Fibroblast of skin of right biceps (primary cell): ENCODE results near the gene ABLIM2.

Experiments used
- DNase-seq: peaks from one replicate; pipeline ENCODE4 v3.0.0-alpha.2; 2013

ABLIM2 gene

DNA sequence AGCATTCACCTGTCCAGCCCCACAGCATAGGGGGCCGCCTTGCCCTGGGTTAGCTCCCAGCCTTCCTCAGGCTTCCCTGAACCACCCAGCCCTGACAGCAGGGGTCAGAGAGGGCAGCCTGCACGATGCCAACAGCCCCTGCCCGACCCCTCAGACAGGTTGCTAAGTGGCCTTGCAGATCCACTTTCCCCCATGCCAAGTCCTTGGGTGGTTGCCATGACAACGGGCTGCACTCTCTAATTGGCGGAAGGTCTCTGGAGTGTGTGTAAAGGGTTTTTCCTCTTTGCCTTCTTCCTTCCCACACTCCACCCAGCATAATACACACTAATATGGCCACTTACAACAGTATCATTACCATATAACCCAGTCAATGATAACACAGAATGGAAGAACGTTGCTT, 119.3 kb downstream of the ABLIM2 start:
- no peak for DNase-seq

DNA sequence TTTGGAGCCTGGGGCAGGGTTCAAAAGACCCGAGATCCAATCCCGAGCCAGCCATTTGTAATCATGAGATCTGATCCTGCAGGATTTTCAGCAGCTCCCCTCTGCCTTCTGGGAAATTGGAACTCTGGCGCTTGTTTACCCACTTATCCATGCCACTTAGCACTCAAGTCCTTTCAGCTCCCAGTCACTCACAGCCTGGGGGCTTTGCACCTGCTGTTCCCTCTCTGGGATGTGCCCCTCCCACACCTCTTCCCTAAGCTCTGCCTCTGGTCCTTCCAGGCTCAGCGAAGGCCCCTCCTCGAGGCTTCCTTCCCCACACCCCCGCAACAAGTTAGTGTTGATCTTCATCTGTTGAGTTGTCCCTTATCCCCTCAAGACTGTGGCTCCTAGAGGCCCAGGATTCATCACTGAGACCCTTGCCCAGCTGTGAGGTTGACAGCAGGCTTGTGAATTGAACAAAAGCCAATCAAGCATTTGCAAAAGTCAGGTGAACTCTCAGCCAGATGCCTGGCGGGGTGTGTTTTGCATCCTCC, 119.8 kb downstream of the ABLIM2 start:
- DNase-seq: no peak

DNA sequence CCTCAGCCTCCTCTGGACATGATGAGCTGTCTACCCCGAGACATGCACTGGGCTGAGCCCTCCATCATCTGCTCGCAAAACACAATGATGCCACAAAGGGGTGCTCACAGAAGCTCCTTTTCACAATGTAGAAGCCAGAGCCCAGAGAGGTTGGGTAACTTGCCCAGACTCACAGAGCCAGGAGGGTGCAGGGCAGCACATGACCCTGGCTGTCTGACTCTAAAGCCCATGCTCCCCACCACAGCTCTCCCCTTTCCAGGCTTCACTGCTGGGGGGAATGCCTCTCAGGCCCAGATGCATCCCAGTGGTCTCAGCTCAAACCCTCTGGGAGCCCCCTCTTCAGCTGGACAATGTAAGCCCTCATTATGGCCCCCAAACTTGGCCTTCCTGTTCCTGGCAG, 120.5 kb downstream of the ABLIM2 start:
- DNase-seq: no peak

DNA sequence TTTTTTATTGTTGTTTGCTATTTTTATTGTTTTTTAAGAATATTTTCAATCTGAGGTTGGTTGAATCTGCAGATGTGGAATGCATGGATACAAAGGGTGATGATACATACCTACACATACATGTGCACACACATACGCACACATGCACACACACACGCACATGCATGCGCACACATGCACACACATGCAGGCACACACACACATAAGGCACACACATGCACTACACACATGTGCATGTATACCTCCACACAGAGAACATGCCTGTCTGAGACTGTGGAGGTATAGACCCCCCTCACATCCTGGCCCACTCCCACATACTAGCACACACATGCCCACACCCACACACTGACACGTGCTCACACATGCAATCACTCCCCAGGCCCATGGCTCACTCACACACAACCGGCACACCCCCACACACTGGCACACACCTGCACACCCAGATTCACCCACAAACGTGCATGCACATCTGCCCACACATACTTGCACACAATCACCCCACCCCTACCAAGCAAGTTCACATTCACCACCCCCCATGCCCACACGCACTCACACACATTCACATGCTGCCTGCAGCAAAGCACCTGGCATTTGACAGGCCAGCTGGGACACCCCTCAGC, 121.4 kb downstream of the ABLIM2 start:
- DNase-seq: no peak

DNA sequence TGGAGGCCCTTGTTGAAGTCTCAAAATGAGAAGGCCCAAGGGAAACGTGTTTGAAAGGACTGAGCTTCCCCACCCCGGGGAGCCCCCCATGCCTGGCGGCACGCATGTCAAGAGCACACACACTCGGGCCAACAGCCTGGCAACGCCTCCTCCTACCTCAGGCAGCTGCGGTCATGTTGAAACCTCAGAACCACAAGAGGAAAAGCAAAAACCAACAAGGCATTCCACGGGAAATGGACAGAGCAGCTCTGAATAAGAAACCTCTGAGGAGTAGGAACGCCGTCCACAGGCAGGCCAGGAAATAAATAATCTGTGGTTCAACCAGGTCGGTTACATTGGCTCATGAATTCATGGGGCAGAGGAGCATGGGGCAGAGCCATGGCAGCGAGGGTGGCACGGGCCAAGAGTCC, 123.2 kb downstream of the ABLIM2 start:
- peak; percentile 31 for DNase-seq

DNA sequence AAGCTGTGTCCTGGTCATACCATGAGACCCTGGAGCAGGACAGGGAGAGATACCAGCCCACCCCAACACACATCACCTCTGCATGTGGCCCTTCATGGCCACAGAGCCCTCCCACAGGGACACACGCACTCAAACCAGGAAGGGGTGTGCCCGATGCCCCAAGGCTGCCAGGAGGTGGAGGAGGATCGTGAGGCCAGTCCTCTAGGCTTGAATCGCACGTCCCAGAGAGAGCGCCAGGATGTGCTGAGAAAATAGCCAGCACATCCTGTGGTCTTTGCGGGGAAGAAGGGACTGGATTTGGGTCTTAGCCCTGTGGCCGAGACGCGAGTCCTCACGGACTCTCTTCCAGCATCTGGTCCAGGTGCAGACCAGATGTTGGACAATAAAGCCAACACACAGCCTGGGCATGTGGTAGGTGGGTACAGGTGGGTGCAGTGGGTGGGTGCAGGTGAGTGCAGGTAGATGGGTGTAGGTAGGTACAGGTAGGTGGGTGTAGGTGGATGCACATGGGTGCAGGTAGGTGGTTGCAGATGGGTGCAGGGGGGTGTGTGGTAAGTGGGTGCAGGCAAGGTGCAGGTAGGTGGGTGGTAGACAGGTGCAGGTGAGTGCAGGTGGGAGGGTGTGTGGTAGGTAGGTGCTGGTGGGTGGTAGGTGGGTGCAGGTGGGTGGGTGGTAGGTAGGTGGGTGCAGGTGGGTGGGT, 124.6 kb downstream of the ABLIM2 start:
- no peak for DNase-seq

DNA sequence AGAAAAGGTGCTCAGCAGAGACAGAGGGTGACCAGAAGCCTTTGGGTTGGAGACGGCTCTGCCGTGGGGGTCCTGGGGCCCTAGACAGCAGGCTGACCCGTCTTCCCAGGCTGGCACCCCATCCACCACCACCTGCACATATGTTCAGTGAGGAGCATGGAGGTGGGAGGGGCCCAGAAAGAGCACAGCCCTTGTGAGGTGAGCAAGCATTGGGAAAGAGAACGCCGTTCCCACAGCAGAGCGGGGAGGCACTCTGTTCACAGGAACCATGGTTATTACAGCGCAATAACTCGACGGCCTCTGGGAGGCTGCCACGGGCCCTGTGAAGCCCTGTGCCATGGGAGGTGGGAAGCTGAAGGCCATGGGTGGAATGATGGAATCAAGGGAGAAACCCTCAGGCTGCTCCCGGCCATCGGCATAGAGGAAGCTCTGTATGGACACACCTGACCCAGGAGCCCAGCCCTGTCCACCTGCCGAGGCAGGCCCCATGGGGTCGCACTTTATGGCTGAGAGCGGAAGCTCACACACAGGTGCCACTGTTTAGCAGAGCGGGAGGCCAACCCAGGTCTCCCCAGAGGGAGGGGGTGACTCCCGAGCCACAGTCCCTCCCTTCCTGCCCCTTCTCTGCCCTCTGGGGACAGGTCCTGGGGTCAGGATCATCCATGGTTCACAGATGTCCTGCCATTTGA, 125.4 kb downstream of the ABLIM2 start:
- no peak for DNase-seq

DNA sequence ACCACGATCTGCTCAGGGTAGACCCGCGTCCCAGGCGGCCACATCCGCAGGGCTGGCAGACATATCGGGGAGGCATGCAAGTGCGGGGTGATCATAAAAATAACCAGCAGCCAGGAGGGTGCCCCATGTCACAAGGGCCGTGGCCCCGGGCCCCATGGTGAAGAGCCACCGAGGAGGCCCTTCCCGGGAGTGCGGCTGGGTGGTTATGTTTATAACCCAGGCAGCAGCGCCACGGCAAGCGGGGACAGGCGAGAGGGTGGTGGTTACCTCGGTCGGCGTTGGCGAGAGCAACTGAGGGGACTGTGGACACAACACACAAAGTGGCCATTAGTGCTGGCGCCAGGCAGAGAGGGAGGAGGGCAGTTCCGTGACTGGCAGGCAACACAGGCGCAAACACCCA, 126.2 kb downstream of the ABLIM2 start:
- DNase-seq: no peak

DNA sequence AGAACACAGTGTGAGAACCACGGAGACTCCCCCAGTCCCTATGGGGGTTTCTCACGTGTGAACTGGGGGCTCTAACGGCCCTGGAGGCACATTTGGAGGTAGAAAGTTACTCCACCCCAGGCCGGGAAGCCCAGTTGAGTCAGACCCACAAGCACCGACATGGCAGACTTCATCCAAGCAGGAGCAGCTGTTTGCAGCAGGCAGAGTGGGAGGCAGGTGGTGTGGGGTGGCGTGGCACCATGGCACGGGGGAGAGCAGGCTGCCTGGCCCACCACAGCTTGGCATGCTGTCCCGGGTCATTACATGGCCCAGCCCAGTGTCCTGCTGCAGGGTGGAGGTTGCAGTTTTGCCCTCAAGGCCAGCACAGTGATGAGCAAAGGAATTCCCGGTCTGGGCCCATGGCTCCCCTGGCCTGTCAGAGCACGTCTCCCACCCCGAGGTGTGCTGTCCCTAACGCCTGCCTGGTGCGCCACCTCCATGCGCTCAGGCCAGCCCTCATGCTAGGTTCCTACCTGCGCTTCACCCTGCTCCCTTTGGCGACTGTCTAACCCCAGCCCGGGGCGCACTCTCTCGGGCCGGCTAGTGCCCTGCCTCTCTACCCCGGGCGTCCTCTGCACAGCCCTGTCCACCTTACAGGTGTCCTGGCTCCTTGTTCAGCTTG, 128.4 kb downstream of the ABLIM2 start:
- DNase-seq: no peak

DNA sequence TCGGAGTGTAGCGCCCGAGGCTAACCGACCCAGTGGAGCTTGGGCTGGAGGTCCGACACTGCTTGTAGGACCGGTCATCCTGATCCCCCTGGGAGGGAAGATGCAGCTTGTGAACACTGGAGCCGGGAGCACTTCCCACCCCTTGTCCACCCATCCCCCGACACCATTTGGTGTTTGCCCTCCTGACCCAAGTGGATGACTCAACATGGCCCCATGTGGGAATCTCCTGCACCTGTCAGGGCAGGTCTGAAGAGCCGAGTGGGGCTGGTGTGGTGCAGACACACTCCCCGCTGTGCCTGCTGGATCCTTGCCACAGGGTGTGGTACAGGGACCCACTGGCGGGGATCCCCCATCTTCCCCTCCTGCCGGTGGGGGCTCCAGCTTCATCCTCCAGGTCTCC, 128.9 kb downstream of the ABLIM2 start:
- no peak for DNase-seq

DNA sequence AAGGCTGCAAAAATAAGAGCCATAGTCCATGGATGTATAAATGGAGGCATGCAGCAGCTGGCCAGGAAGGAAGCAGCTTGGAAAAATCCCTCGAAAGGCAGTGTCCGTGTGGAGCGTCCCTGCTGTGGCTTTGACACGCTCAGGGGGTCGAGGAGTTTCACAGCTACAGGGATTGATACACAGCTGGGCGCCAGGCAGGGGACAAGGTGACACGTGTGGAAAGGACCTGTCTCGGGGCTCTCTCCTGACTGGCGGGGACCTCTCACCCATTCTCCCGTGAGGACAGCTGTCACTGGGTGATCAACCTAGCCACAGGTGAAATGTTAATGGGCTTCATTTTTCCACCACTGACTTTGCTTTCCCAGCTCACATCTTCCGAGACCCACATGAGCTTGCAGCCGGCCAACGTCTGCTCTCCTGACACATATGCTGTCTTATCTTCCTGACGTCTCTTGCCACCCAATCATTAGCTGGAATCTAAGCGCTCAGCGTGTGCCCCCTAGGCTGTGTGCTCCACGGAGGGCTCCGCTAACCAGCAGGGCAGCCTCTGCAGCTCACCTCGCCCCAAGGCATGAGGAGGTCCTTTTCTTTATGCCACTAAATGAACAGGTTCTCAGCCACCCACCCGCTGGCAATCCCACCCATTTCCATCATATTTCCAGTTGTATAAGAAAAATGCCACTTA, 129.6 kb downstream of the ABLIM2 start:
- DNase-seq: no peak

DNA sequence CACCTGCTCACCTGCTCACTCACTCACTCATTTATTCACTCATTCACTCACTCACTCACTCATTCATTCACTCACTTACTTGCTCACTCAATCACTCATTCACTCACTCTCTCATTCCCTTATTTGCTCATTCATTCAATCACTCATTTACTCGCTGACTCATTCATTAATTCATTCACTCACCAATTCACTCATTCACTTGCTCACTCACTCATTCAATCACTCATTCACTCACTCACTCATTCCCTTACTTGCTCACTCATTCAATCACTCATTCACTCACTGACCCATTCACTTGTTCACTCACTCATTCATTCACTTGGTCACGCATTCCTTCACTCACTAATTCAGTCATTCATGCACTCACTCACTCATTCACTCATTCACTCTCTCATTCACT, 130.2 kb downstream of the ABLIM2 start:
- no peak for DNase-seq

DNA sequence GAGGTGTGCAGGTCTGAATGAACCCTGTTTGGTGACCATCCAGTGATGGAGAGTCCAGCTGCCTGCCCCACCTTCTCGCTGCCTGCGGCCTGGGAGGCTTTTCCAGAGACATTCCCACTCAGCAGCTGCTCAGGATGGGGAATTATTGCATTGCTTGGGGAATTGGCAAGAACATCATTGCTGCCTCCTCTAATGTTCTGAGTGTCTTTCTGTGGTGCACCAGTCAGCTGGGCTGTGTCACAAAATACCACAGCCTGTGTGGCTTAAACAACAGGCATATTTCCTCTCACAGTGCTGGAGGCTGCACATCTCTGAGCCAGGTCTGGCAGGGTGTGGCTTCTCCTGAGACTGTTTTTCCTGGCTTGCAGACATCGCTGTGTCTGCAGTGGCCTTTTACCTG, 132.2 kb downstream of the ABLIM2 start:
- no peak for DNase-seq

DNA sequence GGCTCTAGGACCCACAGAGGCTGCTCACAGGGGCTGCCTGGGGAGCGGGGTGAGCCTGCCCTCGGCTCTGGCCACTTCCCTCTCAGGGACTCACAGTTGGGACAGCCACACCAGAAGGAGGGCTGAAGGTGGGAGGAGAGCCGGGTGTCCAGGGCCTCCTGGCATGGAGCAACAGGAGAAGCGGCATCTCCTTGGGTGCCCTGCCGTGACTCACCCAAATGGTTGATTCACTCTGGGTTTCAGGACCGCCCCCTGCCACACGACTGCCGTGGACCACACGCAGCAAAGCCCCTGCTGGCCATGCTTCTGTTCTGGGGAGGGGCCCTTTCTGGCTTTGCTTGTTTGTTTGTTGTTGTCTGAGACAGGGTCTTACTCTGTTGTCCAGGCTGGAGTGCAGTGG, 132.9 kb downstream of the ABLIM2 start:
- no peak for DNase-seq

DNA sequence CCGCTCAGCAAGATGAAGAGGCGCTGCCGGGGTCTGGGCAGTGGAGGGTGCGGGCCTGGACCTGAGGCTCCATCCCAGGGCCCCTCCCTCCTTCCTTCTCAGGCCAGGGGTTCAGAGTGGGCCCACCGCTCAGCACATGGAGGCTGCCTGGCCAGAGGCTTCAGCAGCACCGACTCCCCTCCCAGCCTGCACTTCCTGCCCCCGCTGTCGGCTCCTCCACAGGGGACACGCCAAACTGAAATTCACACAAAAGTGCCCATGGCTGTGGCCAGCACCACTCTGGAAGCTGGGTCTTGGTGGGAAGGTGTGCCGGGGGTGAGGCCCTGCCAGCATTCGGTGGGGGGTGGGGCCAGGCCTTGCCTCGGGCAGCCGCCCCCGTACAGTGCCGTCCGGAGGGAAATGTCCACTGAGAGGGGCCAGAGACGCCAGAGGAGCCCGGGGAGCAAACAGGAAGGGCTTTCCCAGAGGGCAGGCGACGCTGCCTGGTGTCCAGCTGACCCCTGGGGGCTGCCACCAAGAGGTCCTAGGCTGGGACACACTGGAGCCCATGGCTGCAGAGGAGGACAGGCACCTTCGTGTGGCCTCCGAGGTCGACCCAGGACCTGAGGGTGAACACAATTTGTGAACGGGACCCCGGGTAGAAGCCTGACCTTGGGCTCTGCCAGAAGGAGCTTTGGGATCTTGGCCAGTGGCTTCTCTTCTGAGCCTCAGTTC, 134.4 kb downstream of the ABLIM2 start:
- no peak for DNase-seq

DNA sequence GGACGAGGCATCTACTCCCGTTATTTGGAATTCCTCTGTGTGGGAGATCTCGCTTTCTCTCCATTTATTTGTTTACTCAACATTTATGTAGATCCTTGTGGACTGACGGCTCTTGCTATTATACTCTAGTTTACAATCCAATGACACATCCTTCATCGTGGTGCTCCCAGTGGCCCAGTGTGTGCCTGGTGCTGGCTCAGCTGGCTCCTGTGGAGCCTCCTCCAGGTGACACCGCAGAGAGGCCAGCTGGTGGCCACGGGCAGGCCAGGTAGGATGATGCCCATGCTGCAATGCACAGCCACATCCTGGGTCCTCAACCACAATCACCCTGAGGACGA, 134.9 kb downstream of the ABLIM2 start:
- DNase-seq: no peak

DNA sequence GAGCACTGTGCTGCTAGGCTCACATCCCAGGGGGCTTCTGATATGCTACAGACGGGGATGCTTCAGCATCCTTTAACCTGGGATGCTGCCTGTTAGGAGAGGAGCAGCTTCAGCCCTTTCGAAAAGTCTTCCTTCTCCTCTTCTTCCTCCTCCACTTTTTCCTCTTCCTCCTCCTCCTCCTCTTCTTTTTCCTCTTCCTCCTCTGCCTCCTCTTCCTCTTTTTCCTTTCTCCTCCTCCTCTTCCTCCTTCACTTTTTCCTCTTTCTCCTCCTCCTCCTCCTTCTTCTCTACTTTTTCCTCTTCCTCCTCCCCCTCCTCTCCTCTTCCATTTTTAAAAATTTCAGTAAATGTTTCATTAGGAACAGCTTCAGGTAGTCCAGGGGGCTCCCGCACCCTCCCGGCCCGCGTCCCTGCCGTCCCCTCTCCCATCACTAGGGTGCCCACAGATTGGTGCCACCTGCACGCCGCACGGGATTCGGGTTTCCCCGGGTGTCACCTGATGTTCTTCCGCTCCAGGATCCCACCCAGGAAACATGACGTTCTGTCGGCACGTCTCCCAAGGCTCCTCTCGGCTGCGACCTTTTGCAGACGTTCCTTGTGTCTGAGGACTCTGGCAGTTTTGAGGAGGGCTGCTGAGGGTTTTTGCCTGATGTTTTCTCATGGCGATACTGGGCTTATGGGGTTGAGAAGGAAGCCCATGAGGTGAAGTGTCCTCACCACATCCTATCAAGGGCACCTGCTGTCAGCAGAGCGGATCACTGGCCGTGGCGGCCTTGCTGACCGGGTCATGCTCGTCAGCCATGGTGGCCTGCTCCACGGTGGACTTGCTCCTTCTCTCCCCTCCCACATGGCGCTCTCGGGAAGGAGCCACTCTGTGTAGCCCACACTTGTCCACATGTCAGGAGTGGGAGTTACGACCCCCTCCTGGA, 135.6 kb downstream of the ABLIM2 start:
- no peak for DNase-seq

DNA sequence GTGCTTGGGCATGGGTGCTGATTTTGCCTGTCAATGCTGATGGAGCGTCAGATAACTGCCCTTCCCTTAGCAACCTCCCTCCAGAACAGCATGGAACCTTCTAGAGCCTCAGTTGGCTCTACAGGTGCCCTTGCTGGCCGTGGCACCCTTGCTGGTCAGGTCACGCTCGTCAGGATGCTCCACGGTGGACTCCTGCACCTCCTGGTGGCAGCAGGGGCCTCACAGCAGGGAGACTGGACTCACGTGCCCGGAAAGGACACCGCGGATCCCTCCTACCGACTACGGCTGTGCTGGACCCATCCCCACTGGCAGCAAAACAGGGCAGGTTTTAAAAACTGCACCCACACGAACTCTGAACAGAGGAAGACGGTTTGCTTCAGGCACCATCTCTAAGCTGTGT, 136.8 kb downstream of the ABLIM2 start:
- DNase-seq: no peak

DNA sequence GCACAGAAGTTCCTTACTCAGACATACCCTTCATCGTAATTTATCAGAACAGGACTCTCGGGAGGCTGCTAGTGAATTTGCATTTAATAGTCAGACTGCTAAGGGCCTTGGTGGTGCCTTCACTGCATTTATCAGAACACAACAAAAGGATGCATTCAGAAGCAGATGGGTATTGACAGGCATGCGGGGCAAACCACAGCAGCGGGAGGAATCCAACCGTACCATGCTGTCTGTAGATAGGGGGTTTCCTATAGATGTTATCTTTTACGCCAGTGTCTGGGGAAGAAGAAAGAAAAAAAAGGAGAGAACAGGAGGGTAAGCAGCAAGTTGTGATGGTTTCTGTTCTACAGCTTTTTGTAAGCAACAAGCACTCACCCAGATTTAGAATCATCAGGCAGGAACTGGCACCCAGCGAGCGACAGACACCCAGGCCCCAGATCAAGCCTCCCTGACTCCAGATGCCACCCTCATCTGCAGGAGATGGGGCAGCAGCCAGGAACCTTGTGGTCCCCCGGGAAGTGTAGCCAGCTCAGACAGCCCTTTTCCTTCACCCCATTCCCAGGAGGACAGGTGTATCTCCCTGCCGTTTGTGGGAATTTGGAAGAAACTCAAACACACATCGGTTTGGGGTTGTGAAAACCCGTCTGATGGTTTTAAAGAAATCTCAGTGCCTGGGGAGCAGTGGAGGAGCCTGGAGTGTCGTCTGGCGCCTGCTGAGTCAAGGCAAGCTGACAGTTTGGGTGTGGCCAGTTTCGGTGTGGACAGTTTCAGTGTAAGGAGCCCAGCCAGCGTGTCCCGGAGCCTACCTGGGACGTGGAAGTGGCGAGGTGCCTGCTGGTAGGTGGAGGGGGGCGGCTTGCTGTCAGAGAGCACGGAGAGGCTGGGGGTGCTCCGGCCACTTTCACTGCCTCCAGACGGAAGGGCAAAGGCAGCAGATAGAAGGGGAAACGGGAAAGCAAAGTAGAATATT, 138.9 kb downstream of the ABLIM2 start:
- no peak for DNase-seq

DNA sequence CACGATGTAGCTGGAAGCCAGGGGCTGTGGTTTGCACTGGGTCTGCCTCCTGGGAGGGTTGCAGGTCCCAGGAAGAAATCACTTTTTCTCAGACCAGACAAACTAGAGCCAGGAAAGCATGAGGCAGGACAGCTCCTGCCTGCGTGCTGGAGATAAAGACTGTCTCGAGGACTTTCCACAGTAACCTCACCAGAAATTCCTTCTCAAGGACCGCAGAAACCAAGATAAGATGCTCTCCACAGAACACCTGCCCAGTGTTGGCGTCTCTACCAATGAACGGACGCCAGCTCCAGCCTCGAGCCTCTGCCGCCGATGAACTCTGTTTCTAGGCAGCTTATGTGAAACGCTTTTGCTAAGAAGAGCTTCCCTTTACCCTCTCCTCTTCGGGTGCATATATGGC, 142.1 kb downstream of the ABLIM2 start:
- no peak for DNase-seq
